ENCODE results near the gene XRCC4. TPM values are rescaled to one million over a fixed set of nuclear protein-coding genes. Genes with fewer than 3 reads are reported as not detected.

The XRCC4 gene
- total and polyA plus RNA-seq, 4 donors: 2.3 to 4.9 (median 3.0) TPM

DNA sequence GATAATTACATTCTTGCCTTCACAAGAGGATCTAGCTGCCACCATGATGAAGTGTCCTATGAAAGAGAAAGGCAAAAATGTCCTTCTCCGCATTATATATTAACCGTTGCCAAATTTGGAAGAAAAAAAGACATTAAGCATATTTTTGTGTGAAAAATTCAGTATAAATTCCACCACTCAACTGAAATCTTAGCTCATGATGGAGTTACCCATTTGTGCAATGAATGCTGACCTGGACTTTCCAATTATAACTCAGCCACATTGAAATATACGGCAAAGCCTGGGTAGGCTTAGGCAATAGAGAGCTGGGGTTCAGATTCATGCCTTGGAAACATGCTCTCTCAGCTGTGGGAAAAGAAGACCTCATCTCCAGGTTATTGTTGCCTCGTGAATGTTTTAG is 322.9 kb downstream of the XRCC4 start:
- H3K27ac ChIP-seq (ENCODE audit: low read depth in 1 of 2, low read length in 2 of 2): no peak overlapping the region
- H3K4me1 ChIP-seq (ENCODE audit: control insufficient read depth in 4 of 4, insufficient read depth in 4 of 4, low read length in 3 of 4): no peaks in the 10 kb centered on the region
- H3K27me3 ChIP-seq (ENCODE audit: control insufficient read depth in 4 of 4, insufficient read depth in 4 of 4, low read length in 3 of 4): no peaks in the 10 kb centered on the region
- no peak for DNase-seq (ENCODE audit: low spot score)
- no peak overlapping the region for H3K9ac ChIP-seq (ENCODE audit: low read depth in 1 of 2, low read length in 2 of 2)
- TF ChIP-seq RAD21 (IDR thresholded peaks at IDR 0.05): no peak
- TF ChIP-seq EGR1 (IDR thresholded peaks at IDR 0.05; ENCODE audit: low read depth in 2 of 2): no peak
- no peak for TF ChIP-seq FOXA2 (IDR thresholded peaks at IDR 0.05)
- no peak for TF ChIP-seq FOXA1 (IDR thresholded peaks at IDR 0.05)
- TF ChIP-seq, protein P1, sequence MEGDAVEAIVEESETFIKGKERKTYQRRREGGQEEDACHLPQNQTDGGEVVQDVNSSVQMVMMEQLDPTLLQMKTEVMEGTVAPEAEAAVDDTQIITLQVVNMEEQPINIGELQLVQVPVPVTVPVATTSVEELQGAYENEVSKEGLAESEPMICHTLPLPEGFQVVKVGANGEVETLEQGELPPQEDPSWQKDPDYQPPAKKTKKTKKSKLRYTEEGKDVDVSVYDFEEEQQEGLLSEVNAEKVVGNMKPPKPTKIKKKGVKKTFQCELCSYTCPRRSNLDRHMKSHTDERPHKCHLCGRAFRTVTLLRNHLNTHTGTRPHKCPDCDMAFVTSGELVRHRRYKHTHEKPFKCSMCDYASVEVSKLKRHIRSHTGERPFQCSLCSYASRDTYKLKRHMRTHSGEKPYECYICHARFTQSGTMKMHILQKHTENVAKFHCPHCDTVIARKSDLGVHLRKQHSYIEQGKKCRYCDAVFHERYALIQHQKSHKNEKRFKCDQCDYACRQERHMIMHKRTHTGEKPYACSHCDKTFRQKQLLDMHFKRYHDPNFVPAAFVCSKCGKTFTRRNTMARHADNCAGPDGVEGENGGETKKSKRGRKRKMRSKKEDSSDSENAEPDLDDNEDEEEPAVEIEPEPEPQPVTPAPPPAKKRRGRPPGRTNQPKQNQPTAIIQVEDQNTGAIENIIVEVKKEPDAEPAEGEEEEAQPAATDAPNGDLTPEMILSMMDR (IDR thresholded peaks at IDR 0.05; ENCODE audit: low read depth, low read length, missing input control): no peak
- no peak for TF ChIP-seq ATF3 (IDR thresholded peaks at IDR 0.05)
- WGBS: 89% methylated on average over 4 of the region's 4 CpGs
- no peaks in the 10 kb centered on the region for H3K36me3 ChIP-seq (ENCODE audit: control insufficient read depth in 4 of 4, insufficient read depth in 3 of 4, low read depth in 1 of 4, low read length in 3 of 4)
- H3K4me3 ChIP-seq (ENCODE audit: low read depth in 1 of 3, low read length in 3 of 3): no peak overlapping the region
- H3K9me3 ChIP-seq (ENCODE audit: control insufficient read depth in 4 of 4, low read length in 3 of 4): no peaks in the 10 kb centered on the region

DNA sequence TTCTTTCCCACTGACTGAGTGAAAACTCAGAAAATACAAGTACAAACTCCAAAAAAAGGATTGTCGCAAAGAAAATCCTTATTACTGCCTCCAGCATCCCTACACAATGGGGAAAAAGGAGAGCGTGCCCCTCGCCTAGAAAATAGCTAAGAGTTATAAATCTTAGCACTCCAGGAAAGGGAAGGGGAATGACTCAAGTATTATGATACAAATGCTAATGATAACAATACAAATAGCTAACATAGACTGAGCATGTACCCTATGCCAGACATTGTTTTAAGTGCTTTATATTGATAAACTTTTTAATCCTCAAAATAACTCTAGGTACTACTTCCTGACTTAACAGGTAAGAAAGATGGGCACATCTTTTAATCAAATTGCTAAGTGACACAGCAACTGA is 323.4 kb downstream of the XRCC4 start:
- no peaks in the 10 kb centered on the region for H3K9me3 ChIP-seq (ENCODE audit: control insufficient read depth in 4 of 4, low read length in 3 of 4)
- no peaks in the 10 kb centered on the region for H3K4me1 ChIP-seq (ENCODE audit: control insufficient read depth in 4 of 4, insufficient read depth in 4 of 4, low read length in 3 of 4)
- no peak overlapping the region for H3K4me3 ChIP-seq (ENCODE audit: low read depth in 1 of 3, low read length in 3 of 3)
- H3K27ac ChIP-seq (ENCODE audit: low read depth in 1 of 2, low read length in 2 of 2): no peak overlapping the region
- no peaks in the 10 kb centered on the region for H3K36me3 ChIP-seq (ENCODE audit: control insufficient read depth in 4 of 4, insufficient read depth in 3 of 4, low read depth in 1 of 4, low read length in 3 of 4)
- no peak overlapping the region for H3K9ac ChIP-seq (ENCODE audit: low read depth in 1 of 2, low read length in 2 of 2)
- DNase-seq (ENCODE audit: low spot score): no peak
- no peaks in the 10 kb centered on the region for H3K27me3 ChIP-seq (ENCODE audit: control insufficient read depth in 4 of 4, insufficient read depth in 4 of 4, low read length in 3 of 4)
- WGBS: 87% methylated on average over 3 of the region's 3 CpGs
- TF ChIP-seq, protein P1 (IDR thresholded peaks at IDR 0.05; ENCODE audit: low read depth, low read length, missing input control): no peak
- TF ChIP-seq ZBTB33 (IDR thresholded peaks at IDR 0.05): no peak
- TF ChIP-seq TAF1 (conservative IDR thresholded peaks at IDR 0.05): no peak
- no peak for TF ChIP-seq YY1 (IDR thresholded peaks at IDR 0.05)
- TF ChIP-seq RXRA (IDR thresholded peaks at IDR 0.05): no peak
- TF ChIP-seq SP1 (IDR thresholded peaks at IDR 0.05): no peak
- TF ChIP-seq EGR1 (IDR thresholded peaks at IDR 0.05; ENCODE audit: low read depth in 2 of 2): no peak
- TF ChIP-seq ATF3 (IDR thresholded peaks at IDR 0.05): no peak
- no peak for TF ChIP-seq FOXA2 (IDR thresholded peaks at IDR 0.05)
